GM18951 (cell line): ENCODE results near the gene NOD1.
"Not testable (repeated sequence)": the region's sequence is repeated elsewhere in the genome, so short reads cannot be mapped to it uniquely, and the experiment has no call there.

ENCODE experiments used
- POLR2A ChIP-seq: IDR thresholded peaks from 4 replicates; pipeline ENCODE4 v1.6.1; 2011; ENCODE audit warnings: mild to moderate bottlenecking; ENCODE audit not compliant: insufficient read length, insufficient read depth; ENCODE audit errors: extremely low read depth
- in situ Hi-C: fragments of 300-500 bp; cut with MboI; formaldehyde crosslinking; loops from one replicate; pipeline ENCODE4 v1.12.0; 2022; ENCODE audit warnings: low sequenced_read_pairs, mixed read lengths, inconsistent platforms; ENCODE audit not compliant: unreplicated experiment

Gene NOD1

DNA sequence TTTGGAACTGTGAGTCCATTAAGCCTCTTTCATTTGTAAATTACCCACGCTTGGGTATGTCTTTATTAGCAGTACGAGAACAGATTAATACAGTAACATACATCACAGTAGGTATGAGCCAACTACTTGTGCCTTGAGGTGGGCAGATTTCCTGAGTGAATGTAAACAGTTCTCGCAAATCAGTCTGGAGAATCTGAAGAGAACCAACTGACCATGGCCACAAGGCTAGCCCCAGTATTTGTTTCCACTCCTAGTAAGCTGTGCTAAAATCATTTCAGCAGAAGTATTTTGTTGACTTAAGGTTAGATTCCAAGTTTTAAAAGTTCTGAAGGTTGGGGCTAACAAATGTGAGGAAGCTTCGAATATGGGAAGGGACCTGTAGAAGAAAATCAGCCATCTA lies 82.9 kb downstream of the NOD1 start:
- in situ Hi-C loops = no loop called here
- no peak for TF ChIP-seq POLR2A

DNA sequence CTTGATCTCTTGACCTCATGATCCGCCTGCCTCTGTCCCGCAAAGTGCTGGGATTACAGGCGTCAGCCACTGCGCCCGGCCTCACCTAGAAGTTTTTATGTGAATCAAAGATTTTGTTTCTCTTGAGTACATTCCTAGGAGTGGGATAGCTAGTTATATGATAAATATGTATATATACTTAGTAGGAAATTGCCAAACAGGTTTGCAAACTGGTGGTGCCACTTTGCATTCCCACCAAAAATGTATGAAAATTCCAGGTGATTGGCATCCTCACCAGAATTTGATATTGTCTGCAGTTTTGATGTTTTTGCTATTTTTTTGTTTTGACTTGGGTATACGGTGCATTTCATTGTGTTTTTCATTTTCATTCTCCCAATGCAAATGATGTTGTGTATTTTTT lies 86.8 kb downstream of the NOD1 start:
- TF ChIP-seq POLR2A = no peak
- in situ Hi-C loops = no loop called here

DNA sequence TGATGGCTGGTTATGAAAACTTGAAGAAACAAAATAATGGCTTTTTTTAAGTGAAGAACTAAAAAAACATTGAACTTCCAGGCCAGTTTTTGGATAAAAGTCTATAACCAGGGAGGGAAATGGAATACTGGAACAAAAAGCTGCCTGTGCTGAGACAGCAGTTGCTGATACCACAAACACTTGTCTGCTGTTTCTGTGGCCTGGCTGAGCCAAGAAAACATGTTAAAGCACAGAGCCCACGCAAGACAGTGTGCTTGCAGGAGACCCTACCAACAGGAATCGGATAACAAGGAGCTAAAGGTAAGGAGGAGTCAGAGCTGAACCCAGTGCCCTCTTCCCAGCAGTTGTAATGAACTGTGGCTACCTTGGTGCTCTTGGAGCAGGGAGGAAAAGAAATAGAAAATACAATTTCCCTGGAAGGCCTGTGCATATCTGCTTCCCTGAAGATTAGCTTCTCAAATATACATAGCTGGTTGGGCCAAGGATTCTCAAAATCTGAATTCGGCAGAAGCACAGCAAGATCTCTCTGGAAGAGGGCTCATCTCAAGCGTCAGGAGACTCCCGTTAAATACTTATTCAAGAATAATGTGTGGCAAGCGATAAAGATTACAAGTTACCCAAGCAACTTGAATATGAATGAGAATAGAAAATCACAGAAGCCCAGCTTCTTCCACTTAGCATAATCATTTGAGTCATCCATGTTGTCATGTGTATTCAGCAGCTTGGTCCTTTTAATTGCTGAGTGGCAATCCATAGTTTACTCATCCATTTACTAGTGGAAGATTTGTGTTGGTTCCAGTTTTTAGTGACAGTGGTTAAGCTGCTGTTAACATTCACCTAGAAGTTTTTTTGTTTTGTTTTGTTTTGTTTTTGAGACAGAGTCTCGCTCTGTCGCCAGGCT lies 87.6 kb downstream of the NOD1 start:
- no peak for TF ChIP-seq POLR2A
- in situ Hi-C loops = no loop called here

DNA sequence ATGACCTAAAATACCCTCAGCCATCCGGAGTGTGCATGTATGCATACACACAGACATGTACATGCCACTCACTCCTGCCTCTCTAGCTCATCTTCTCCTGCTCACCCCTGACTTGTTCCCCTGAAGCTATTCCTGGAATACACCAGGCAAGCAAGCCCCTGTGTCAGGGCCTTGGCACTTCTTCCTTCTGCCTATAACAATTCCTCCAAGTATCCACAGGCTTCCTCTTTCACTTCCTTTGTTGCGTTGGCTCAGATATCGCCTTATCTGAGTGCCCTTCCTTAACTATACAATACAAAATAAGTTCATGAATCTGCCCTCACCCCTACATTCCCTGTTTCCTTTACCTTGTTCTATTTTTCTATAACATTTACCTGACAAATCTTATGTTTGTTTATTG lies 88.8 kb downstream of the NOD1 start:
- in situ Hi-C loops = no loop called here
- TF ChIP-seq POLR2A = no peak

DNA sequence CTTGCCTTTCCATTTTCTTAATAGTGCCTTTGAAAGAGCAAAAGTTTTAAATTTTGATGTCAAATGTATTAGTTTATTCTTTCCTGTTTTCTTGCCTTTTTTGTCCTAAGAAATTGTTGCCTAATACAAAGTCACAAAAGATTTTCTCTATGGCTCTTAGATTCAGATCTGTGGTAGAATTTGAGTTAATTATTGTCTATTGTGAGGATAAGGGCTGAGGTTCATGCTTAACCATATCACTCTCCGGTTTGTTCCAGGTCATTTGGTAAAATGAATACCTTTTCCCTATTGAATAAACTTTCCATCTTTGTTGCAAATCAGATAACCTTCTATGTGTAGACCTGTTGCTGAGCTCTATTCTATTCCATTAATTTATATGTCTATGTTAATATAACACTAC lies 96.0 kb downstream of the NOD1 start:
- in situ Hi-C loops = no loop called here
- no peak for TF ChIP-seq POLR2A

DNA sequence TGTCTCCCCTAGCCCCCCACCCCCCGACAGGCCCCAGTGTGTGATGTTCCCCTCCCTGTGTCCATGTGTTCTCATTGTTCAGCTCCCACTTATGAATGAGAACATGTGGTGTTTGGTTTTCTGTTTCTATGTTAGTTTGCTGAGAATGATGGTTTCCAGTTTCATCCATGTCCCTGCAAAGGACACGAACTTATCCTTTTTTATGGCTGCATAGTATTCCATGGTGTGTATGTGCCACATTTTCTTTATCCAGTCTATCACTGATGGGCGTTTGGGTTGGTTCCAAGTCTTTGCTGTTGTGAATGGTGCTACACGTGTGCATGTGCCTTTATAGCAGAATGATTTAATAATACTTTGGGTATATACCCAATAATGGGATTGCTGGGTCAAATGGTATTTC lies 97.8 kb downstream of the NOD1 start:
- in situ Hi-C loops = not testable (repeated sequence)

DNA sequence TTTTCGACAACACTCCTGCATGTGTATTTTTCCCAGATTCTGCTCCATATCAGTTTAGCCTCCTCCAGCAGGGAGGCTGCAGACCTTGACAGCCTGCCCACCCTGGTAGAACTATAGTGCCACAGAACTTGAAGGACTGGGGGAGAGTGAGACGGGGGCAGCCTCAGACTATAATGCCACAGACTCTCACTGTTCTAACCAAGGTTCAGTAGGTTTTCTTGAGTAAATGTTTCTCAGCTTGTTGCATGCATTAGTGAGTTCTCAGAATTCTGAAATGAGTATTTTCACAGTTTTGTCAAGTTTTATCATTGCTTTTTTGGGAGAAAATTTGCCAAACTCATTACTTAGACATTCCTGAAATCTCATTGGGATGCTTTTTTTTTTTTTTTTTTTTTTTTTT lies 98.3 kb downstream of the NOD1 start:
- in situ Hi-C loops = no loop called here
- TF ChIP-seq POLR2A = no peak

DNA sequence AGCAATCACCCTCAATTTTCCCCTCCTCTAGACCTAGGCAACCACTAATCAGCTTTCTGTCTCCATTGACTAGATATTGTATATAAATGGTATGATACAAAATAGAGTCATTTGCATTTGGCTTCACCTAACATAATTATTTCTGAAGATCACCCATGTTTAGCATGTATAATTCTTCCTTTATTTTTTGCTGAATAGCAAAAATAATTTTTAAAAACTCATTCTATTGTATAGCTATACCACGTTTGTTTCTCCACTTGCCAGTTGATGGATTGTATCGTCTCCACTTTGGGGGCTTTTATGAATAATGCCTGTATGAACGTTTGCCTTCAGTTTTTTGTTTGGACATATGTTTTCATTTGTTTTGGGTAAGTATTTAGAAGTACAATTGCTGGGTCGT lies 98.8 kb downstream of the NOD1 start:
- TF ChIP-seq POLR2A = no peak
- in situ Hi-C loops = no loop called here

DNA sequence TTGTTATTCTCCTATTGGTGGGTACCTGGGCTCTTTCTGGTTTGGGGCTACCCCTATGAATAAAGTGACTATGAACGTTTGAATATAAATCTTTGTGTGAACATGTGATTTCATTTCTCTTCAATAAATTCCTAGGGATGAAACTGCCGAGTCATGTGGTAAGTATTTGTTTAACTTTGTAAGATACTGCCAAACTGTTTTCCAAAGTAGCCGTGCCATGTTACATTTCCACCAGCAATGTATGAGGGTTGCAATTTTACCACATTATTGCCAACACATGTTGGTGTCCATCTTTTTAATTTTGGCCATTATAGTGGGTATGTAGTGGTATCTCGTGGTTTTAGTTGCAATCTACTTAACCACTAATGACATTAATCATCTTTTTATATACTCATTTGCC lies 99.5 kb downstream of the NOD1 start:
- TF ChIP-seq POLR2A = no peak
- in situ Hi-C loops = no loop called here

DNA sequence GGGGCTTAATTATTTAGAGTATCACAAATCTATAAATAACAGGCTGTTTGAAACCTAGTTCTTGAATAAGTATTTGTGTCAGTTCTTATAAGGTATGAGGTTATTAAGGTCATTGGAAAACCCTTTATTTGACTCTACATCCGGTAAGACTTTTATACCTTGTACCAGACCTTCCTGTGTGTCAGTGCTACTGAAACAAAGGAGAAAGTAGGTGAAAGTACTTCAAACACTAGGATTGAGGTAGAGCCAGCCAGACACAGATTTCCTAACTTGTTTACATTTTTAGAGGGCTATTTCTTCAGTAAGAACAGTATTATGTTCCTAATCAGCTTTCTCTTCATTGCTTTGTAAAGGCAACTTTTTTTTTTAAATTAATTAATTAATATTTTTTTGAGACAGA lies 100.3 kb downstream of the NOD1 start:
- in situ Hi-C loops = no loop called here

More for the DNA sequence above, 100.3 kb downstream of the NOD1 start:
- TF ChIP-seq POLR2A = no peak
